Measurements from ENCODE around the gene ERG.

GRCh38 chr21:38489729-38490128 is 8.5 kb downstream of the ERG start:
- TF ChIP-seq EZH2 (IDR thresholded peaks at IDR 0.05; ENCODE audit: borderline replicate concordance, insufficient read depth, low read length, poor library complexity, severe bottlenecking) (no peak), EP300 (conservative IDR thresholded peaks at IDR 0.05; ENCODE audit: poor library complexity, severe bottlenecking) (no peak), CTCF (IDR thresholded peaks at IDR 0.05; ENCODE audit: poor library complexity, severe bottlenecking) (no peak), POLR2AphosphoS5 (IDR thresholded peaks at IDR 0.05) (no peak), MXI1 (conservative IDR thresholded peaks at IDR 0.05; ENCODE audit: poor library complexity, severe bottlenecking) (no peak), RAD21 (conservative IDR thresholded peaks at IDR 0.05) (no peak)
